ENCODE measurements around the gene PDE6G.
"Not testable (repeated sequence)": the region's sequence is repeated elsewhere in the genome, so short reads cannot be mapped to it uniquely, and the experiment has no call there.

Gene PDE6G

DNA sequence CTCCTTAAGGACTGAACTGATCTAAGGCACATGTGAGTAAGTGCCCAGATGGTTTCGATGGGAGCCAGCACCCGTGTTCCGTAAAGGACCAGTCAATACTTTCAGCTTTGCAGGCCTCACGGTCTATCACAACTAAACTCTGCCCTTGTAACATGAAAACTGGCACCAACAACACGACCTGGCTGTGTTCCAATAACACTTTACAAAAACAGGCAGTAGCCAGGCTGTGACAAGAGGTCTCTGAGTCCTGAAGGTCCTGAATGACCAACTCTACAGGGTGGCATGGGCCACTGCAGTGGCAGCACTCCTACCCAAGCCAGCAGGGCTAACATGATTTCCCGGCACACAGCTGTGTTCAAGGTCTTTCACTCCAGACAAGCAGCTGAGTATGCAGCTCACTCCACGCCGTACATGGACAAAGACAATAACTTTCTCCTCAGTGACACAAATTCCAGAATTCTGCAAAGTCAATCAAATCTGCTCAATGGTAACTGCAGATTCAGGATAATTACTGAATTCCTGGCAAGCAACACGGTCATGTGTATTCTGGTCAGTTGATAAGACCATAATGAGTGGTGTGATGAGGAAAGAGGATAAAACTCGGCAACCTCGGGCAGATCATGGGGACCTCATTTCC lies 34.7 kb downstream of the PDE6G start:
- DNase-seq: no peak

DNA sequence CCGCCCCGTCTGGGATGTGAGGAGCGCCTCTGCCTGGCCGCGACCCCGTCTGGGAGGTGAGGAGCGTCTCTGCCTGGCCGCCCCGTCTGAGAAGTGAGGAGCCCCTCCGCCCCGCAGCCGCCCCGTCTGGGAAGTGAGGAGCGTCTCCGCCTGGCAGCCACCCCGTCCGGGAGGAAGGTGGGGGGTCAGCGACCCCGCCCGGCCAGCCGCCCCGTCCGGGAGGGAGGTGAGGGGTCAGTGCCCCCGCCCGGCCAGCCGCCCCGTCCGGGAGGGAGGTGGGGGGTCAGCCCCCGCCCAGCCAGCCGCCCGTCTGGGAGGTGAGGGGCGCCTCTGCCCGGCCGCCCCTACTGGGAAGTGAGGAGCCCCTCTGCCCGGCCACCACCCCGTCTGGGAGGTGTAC lies 38.0 kb downstream of the PDE6G start:
- DNase-seq: not testable (repeated sequence)

DNA sequence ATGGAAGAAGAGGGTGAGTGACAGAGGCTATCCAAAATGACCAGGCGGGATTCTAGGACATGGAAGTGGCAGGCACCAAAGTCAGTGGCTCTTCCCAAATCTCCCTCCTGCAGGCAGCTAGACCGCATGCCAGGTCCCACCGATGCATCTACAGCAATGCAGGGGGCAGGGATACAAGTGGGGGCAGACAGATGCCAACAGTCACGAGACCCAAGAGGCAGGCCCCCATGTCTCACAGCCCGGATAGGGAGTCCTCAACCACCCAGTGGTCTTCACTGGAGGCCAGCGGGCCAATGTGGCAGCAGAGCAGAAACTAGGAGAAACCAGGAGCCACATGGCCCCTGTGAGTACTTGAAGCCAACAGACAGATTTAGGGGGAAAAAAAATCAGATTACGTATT lies 39.5 kb downstream of the PDE6G start:
- DNase-seq: no peak

DNA sequence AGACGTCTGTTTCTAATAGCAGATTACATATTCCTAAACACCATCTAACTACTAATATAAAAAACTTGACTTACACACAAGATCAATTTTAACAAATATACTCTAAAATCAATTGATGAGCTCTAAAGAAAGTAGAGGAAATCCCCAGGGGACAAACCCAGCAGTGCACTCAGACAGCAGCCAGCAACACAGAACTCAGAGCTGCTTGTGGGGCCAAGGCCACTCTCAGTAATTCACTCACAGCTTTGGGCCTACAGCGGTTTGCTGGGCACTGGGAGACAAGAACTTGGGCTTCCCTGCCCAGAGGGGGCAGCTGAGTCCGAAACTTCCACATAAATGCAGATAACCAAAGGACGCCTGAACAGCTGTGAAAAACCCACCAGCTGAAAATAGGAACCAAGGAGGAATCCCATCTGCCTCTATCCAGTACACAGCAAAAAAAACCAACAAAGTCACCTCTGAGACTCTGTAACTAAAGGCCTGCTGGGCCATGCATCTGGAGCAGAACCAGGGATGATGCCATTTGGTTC lies 40.9 kb downstream of the PDE6G start:
- DNase-seq: no peak

DNA sequence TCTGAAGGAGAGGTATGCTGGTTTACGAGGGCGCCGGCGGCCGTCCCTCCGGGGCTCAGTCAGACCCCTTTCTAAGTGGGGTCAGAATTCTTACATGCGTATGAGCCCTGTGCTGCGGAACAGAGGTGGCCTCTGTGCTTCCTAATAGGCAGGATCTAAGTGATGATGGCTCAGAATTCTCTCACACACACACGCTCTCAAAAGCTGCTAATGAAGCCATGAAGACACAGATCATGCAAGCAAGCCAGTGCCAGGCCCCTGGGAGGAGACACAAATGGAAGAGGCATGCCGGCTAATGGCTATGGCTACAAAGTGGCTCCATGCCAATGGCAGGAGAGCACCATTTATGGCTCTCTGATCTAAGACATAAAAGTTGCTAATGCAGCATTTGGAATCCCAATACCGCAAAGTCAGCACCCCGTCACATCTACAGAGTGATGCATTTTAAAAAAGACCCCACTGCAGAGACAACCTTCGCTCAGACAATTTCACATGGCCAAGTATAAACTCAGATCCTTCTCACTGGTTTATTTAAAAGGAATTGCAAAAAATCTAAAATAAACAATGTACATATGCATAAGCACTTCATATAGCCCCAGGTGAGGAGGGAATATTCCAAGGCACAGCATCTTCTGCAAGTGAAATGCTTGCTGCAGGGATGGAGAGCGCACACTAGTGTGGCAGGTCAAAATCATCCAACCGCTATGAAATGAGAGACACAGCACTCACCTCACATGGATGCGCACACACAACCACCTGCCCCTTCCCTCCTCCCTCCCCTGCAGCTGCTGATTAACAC lies 44.0 kb downstream of the PDE6G start:
- no peak for DNase-seq

DNA sequence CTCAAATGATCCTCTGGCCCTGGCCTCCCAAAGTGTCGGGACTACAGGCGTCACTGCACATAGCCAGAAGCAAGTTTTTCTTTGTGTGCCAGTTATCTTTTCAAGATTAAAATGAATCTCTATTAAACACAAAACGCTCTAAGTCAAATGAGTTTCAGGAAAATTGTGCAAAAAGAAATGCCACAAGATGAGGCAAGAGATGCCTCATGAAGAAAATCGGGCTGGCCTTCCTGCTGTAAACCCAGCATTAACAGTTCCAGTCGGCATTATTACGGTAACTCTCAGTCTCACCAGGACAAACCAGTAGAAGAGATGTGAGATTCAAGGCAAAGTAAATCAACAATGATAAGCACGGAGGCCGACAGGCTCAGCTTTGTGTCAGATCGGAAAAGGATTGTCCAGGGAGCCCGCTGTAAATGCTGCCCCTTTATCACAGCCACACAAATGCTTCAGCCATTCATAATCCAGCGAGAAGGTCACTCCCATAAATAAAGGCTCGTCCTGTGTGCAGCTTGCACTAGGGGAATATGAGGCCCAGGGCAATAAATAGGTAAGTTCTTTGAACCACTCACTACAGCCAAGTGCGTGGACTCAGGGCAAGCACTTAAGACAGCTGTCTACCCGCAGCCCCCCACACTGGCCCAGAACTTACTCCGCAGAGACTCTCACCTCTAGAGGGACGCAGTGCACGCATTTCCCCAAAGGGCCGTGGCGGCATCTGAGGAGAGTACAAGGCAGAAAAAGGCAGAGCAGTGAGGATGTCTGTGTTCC lies 46.6 kb downstream of the PDE6G start:
- DNase-seq: no peak

DNA sequence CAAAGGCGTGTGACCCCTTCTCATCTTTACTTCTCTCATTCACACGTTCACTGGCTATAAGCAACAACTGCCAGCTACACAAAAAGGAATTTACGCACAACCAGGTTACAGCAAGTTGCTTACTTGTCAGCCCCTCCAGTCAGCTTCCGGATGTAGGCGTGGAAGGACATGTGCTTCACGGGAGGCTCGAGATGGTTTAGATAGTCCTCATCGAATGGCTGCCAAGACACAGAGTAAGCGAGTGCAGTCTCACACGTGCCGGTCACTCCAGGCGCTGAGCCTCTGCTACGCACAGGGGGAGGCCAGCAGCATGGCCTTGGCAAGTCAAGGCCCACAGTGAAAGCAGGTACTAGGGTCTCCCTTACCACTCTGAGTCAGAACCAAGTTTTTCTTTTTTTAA lies 47.7 kb downstream of the PDE6G start:
- no peak for DNase-seq

DNA sequence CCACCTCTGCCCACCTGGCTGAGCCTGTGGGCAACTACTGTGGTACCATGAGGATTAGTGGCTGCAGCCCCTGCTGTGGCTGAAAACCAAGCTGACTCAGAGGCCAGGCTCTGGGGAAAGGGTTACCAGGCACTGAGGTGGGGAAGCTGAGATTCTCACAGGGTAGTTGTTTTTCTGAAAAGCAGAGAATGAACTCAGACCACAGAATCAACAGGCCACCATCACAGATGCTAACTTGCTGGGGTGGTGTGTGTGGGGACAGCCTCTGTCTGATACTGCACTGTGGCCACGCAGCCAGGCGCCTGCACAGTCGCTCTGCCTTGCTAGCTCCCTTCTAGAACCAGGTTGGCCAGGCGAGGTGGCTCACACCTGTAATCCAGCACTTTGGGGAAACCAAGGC lies 48.3 kb downstream of the PDE6G start:
- DNase-seq: no peak

DNA sequence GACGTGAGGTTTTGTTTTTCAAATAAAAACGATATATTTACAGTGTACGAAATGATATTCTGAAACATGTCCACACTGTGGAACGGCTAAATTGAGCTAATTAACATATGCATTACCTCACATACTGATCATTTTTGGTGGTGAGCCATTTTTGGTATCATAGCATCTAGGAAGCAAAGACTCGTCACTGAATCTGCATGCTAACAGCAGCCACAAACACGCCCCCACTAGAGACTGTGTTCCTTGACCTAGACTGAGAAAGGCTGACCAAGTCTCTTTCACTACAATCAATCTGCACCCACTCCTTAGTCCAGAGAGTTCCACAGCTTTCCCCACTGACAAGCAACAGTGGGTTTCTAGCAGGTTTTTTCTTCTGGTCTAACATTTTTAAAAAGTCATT lies 48.9 kb downstream of the PDE6G start:
- DNase-seq: no peak

DNA sequence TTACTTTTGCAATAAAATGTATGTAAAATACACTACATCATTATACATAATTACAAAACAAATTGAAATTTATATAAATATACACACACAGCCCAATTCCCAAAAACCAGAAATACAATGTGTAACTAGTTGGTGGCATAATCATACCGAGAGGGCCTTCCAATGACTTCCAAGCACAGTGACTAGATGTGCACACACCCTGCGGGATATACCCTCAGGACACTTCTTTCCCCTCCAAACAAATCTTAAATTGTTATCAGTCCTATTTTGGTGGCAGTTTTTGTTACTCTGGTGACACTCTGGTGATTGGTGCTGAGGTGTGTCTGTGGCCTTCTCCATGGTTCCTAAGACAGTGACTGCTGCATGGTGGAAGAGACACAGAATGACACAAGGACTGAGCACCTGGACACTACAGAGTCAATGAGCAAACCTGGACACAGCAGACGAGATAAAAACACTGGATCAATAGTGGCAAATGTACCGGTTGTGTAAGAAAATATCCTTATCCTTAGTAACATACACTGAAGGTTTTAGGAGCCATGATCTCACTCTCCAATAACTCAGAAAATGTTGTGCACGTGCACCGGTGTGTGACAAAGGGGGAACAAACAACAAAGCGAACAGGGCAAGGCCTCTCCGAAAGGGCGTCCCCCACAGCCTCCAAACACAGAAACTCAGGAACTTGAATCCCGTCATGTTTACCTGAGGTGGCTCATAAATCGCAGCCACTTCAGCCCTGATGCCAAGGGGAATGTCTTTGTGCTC lies 52.3 kb downstream of the PDE6G start:
- no peak for DNase-seq

DNA sequence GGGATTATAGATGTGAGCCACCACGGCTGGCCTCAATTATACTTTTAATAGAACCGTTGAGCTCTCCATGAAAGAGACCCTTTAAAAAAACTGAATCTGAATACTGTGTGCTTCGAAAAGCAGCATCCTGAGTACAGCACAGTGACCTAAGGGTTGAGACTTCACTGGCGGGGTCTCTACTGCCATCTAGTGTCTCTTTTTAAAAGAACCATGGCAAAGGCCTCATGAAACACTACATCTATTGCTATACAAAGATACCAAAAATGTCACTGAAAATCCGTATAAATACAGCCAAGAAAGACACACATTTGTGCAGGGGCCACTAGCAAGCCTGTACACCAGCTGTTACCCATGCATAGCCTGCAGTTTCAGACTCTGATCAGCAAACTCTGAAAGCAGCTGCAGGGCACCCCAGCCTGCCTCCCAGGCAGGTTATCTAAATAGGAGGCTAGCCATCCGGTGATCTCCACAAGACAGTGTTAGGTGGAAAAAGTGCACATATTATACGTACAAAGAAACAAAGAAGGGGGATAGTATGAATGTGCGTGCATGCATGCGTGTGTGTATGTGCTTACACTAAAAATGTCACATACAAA lies 54.7 kb downstream of the PDE6G start:
- peak; percentile 52 to 75 for DNase-seq
